Skeletal muscle cell (primary cell): Measurements from ENCODE around the gene HCFC2.

Experiments used
- DNase-seq: peaks from one replicate; pipeline ENCODE4 v3.0.0-alpha.2; 2010; ENCODE audit warnings: low read depth
- H3K4me3 ChIP-seq: 2 replicates; pipeline ENCODE4 v1.5.1; 2011; ENCODE audit warnings: low read depth, mild to moderate bottlenecking, control low read depth, low read length, moderate library complexity

Gene HCFC2

DNA sequence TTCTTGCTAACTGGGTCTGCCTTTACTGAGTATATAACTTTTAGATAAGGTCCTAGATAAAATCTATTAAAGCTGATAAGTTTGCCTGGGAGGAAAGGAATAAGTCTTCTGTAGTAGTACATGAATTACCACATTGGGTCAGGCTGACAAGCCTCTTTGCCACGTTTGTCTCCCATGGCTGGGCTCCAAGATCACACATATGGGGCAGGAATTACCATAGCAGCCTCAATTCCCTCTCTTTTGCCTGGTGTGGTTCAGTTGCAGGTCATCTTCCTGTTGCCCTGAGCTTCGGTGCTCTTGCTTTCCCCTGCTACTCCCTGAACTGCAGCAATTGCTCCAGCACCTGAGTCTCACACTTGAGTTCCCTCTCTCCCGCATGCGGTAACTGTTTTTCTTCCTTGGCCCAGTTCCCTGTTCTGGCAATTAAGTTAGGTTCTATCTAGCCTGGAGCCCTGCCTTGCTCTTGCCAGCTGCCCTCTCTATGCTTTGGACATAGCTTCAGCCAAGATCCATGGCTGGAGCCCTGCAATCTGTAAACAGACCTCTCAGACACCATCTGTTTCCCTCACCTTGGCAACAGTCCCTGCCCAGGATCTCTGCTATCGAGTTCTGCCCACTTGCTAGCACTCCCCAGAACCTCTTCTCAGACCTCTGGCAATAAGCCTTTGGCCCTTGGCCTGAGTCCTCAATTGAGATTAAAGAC, 8.5 kb upstream of the HCFC2 start:
- DNase-seq, result no peak

DNA sequence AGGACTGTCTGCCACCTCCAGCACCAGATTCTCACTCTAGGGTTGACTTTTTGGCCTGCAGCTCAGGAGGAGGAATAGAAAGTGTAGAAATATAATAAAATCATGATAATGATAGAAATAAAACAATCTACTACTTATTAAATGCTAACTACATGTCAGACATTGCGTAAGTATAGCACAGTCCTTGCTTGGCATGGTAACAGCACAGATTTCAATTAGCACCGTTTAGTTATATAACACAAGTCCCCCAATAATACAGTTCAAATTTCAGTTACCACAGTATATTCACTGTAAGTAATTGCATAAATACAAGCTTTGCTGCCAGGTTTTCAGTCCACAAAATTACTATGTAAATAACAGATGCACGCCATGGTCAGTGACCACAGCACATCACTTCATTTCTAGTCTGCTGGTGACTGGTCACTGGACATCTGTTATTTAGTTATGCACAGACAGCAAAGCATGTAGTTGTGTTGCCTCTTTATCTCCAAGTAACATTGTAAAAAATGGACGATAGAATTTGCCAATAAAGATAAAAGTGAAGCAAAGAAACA, 7.8 kb upstream of the HCFC2 start:
- no peak for DNase-seq

More for the DNA sequence above, 8.5 kb upstream of the HCFC2 start:
- H3K4me3 ChIP-seq, result no peak overlapping the region

DNA sequence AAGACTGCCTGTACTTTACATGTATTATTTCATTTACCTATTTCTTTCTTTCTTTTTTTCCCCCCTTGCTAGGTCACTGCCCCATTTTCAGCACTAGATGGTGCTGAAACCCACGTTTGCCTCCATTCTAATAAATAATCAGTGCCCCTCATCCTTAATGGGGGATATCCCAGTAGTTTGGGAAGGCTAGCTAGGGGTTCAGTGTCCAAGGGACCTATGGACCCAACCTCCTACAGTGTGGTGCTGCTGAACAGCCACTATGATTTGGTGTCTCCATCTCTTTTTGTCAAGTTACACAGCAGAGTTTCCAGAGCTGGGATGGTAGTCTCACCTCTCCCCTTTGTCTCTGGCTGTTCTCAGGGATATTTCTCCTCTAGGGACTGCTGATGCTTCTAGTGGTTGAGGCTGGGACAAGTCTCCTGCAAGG, 6.5 kb upstream of the HCFC2 start:
- H3K4me3 ChIP-seq, result no peak overlapping the region
- no peak for DNase-seq

More for the DNA sequence above, 7.8 kb upstream of the HCFC2 start:
- no peak overlapping the region for H3K4me3 ChIP-seq

GRCh38 chr12:104058802-104059201, 5.5 kb upstream of the HCFC2 start:
- H3K4me3 ChIP-seq, result no peak overlapping the region
- DNase-seq, result no peak

DNA sequence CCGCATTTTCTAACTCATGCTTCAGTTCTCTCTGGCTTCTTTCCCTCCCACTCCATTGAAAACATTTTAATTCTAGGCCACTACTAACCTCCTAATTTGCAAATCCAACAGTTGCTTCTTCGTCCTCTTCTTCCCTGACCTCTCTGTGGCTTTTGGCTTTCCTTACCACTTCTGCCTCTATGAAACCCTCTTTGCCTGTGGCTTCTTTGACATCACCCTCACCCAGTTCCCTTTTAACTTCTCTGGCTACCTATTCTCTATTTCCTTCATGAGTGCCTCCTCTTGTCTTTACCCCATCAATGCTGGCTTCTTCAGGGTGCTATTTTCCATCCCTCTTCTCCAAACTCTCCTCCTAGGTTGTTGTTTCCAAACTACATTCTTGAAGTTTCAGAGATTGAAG, 4.4 kb upstream of the HCFC2 start:
- no peak overlapping the region for H3K4me3 ChIP-seq
- no peak for DNase-seq

- no peak overlapping the region for H3K4me3 ChIP-seq
- no peak for DNase-seq
Measured at GRCh38 chr12:104060791-104061190, 3.5 kb upstream of the HCFC2 start.

GRCh38 chr12:104063712-104064030, 660 bp upstream of the HCFC2 start:
- H3K4me3 ChIP-seq, result peak overlapping the region; percentile 97
- no peak for DNase-seq

- DNase-seq, result no peak
- H3K4me3 ChIP-seq, result peak overlapping the region; percentile 97
Measured at GRCh38 chr12:104064842-104065427, 604 bp downstream of the HCFC2 start.

DNA sequence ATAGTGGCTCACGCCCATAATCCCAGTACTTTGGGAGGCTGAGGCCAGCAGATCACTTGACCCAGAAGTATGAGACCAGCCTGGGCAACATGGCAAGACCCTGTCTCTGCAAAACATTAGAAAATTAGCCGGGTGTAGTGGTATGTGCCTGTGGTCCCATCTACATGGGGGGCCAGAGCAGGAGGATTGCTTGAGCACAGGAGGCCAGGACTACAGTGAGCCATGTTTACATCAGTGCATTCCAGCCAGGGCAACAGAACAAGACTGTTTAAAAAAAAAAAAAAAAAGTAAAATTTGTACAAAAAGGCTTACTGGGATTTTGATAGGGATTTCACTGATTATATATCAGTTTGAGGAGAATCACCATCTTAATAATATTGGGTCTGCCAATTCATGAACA, 7.8 kb downstream of the HCFC2 start:
- DNase-seq, result no peak
- no peak overlapping the region for H3K4me3 ChIP-seq

GRCh38 chr12:104073699-104074098, 9.4 kb downstream of the HCFC2 start:
- no peak for DNase-seq
- no peak overlapping the region for H3K4me3 ChIP-seq

- no peak overlapping the region for H3K4me3 ChIP-seq
- DNase-seq, result no peak
Measured at GRCh38 chr12:104079024-104079423, 14.7 kb downstream of the HCFC2 start.

- no peak overlapping the region for H3K4me3 ChIP-seq
- DNase-seq, result no peak
Measured at GRCh38 chr12:104080764-104081163, 16.4 kb downstream of the HCFC2 start.

DNA sequence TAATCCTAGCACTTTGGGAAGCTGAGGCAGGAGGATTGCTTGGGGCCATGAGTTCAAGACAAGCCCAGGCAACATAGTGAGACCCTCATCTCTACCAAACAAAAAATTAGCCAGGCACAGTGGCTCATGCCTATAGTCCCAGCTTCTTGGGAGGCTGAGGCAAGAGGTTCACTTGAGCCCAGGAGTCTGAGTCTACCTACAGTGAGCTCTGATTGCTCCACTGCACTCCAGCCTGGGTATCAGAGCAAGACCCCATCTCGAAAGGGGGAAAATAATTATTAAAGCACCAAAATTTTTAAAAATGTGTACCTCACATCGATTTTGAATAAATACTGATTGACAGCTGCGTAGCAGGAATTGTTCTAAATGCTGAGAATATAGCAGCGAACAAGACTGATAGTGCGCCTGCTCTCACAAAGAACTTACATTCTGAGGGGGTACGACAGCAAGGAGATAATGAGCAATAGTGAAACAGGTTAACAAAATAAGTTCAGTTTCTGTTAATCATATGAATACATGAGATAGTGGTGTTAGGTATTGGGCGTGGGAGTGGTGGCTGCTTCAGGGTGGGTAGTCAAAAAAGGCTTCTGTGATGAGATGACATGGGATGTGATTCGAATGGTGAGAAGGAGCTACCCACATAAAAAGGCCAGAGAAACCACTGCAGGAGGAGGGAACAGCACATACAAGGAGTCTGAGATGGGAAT, 19.6 kb downstream of the HCFC2 start:
- no peak overlapping the region for H3K4me3 ChIP-seq
- no peak for DNase-seq

GRCh38 chr12:104090685-104091084, 26.4 kb downstream of the HCFC2 start:
- DNase-seq, result no peak

GRCh38 chr12:104091136-104091535, 26.8 kb downstream of the HCFC2 start:
- DNase-seq, result no peak
- H3K4me3 ChIP-seq, result no peak overlapping the region

More at GRCh38 chr12:104090685-104091084, 26.4 kb downstream of the HCFC2 start:
- H3K4me3 ChIP-seq, result no peak overlapping the region

DNA sequence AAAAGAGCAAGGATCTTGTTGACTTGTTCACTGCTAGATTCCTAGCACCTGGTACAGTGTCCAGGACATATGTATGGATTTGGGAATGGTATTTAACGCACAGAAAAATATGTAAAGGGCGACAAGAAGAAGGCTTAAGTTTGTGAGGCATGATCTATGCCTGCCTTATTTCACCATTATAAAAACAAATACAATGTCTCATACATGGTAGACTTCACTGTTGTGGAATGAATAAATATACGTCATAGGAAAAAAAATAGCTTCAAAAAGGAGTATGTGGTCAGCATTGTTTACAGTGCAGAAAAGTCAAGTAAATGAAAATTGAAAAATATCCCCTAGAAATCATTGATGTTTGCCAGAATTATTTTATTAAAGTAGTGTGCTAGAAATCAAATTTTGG, 30.0 kb downstream of the HCFC2 start:
- peak; percentile 1 for DNase-seq

GRCh38 chr12:104095289-104095688, 31.0 kb downstream of the HCFC2 start:
- no peak overlapping the region for H3K4me3 ChIP-seq
- DNase-seq, result no peak

More for the DNA sequence above, 30.0 kb downstream of the HCFC2 start:
- no peak overlapping the region for H3K4me3 ChIP-seq

- no peak overlapping the region for H3K4me3 ChIP-seq
- no peak for DNase-seq
Measured at GRCh38 chr12:104097954-104098353, 33.6 kb downstream of the HCFC2 start.

- no peak overlapping the region for H3K4me3 ChIP-seq
- DNase-seq, result no peak
Measured at GRCh38 chr12:104105461-104105860, 41.1 kb downstream of the HCFC2 start.

GRCh38 chr12:104106965-104107364, 42.6 kb downstream of the HCFC2 start:
- no peak for DNase-seq
- H3K4me3 ChIP-seq, result no peak overlapping the region
